ENCODE data around the gene ELMO1. TPM values are rescaled to one million over a fixed set of nuclear protein-coding genes. Genes with fewer than 3 reads are reported as not detected.

Gene ELMO1
- total and polyA plus RNA-seq, 2 of the 13 experiments (the other 11 are each of a cell fraction or from before 2014, with no cell fraction given) = 0.11 to 0.17 TPM

GRCh38 chr7:36900988-36901710 is 547.5 kb downstream of the ELMO1 start:
- Histone ChIP-seq H3K4me1 (ENCODE audit: insufficient read depth, low read length) (peaks cover 20% of the 10 kb centered on the region), H2AFZ (ENCODE audit: low read length) (no peak overlapping the region), H3K9me3 (ENCODE audit: low read length) (no peaks in the 10 kb centered on the region), H3K27me3 (ENCODE audit: control insufficient read depth in 1 of 2, insufficient read depth in 2 of 2, low read length in 2 of 2) (no peaks in the 10 kb centered on the region), H3K4me3 (replicated peaks in 1 of 3; ENCODE audit: insufficient read depth in 1 of 3, low read depth in 2 of 3, low read length in 3 of 3) (no peak overlapping the region), H3K4me2 (ENCODE audit: low read depth, low read length) (no peak overlapping the region), H3K36me3 (replicated peaks in 1 of 2; ENCODE audit: control insufficient read depth in 1 of 2, insufficient read depth in 2 of 2, low read length in 2 of 2) (no peaks in the 10 kb centered on the region), H3K9ac (ENCODE audit: insufficient read depth, low read depth, low read length) (no peak overlapping the region), H3K27ac (ENCODE audit: extremely low read length, insufficient read depth, low read length) (no peak overlapping the region), H3K79me2 (ENCODE audit: insufficient read depth, low read length) (no peaks in the 10 kb centered on the region), H4K20me1 (ENCODE audit: insufficient read depth, low read length) (no peaks in the 10 kb centered on the region)
- intact Hi-C loops (cut with micrococcal nuclease; ENCODE audit: unreplicated experiment) (no loop called here), in situ Hi-C loops (cut with HindIII; ENCODE audit: extremely low pct_ligation_motif_present, low pct_unique_long_range_greater_than_20kb) (no loop called here)
- ATAC-seq (no peak), DNase-seq (ENCODE audit: low spot score) (no peak), FAIRE-seq (no peak)
- CTCF ChIA-PET (ENCODE audit: low intra/inter-chr PET ratio, low total read pairs) = no interaction called here
- no TSS peak for BruUV-seq (replicated peaks)
- POLR2A ChIA-PET = no interaction called here
- 31% methylated on average over 4 of the region's 4 CpGs for WGBS (ENCODE audit: low lambda C conversion rate)
- TF ChIP-seq AHDC1 (CRISPR knock-in tag; IDR thresholded peaks at IDR 0.05; ENCODE audit: borderline replicate concordance) (no peak), ZNF510 (CRISPR knock-in tag; IDR thresholded peaks at IDR 0.05; ENCODE audit: low read depth) (no peak), MAFK (conservative IDR thresholded peaks at IDR 0.05 in 1 of 2, IDR thresholded peaks at IDR 0.05 in 1 of 2; ENCODE audit: low read length in 2 of 2) (no peak), ZNF749 (CRISPR knock-in tag; IDR thresholded peaks at IDR 0.05; ENCODE audit: borderline replicate concordance) (no peak), THAP9 (CRISPR knock-in tag; IDR thresholded peaks at IDR 0.05; ENCODE audit: borderline replicate concordance) (no peak), MED1 (CRISPR knock-in tag; IDR thresholded peaks at IDR 0.05) (no peak), GATAD1 (CRISPR knock-in tag; IDR thresholded peaks at IDR 0.05) (no peak), KAT2B (IDR thresholded peaks at IDR 0.05; ENCODE audit: borderline replicate concordance, low read depth, low read length) (no peak), ZNF20 (CRISPR knock-in tag; IDR thresholded peaks at IDR 0.05) (no peak), NFIC (IDR thresholded peaks at IDR 0.05; ENCODE audit: low read length) (no peak)

All from HepG2 (cell line).